GF-D8 (cell line): ENCODE data around the gene RSPO4.
A peak's percentile ranks its signal among the peaks of the same experiment; 100 is the strongest.
"Not testable (repeated sequence)": the region's sequence is repeated elsewhere in the genome, so short reads cannot be mapped to it uniquely, and the experiment has no call there.

Experiments used
- DNase-seq: peaks from one replicate; lab custom pipeline; 2025; lab: John Stamatoyannopoulos, UW

Gene RSPO4

DNA sequence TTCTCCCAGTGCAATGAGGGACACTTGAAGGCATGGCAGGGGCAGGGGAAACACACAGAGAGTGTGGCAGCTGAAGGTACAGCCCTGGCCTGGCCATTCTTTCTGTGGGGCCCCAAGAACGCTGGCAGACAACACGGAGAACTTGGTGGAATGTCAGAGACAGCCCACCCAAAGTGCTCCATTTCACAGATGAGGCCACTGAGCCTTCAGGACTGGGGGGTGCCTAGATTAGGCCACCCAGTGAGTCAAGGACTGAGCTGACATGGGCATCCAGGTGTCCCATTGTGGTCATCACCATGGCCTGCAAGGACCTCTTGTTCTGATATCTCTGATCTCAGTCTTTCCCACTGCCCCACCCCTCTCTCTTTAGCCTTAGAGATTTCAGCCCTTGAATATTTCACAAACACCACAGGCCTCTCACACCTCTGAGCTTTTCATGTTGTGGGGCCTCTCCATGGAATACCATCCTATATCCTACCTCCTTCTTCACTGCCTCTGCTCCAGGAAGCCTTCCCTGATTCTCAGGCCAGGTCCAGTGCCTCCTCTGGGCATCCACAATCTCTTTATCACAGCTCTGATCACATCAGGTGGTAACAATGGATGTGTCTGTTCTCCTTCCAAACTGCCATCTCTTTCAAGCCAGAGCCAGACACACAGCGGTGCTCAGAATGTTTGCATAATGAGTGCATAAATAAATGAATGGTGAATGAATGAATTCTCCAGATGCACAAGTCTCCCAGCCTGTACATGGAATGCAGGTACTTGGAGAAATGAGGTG lies 2.0 kb upstream of the RSPO4 start:
- no peak for DNase-seq

DNA sequence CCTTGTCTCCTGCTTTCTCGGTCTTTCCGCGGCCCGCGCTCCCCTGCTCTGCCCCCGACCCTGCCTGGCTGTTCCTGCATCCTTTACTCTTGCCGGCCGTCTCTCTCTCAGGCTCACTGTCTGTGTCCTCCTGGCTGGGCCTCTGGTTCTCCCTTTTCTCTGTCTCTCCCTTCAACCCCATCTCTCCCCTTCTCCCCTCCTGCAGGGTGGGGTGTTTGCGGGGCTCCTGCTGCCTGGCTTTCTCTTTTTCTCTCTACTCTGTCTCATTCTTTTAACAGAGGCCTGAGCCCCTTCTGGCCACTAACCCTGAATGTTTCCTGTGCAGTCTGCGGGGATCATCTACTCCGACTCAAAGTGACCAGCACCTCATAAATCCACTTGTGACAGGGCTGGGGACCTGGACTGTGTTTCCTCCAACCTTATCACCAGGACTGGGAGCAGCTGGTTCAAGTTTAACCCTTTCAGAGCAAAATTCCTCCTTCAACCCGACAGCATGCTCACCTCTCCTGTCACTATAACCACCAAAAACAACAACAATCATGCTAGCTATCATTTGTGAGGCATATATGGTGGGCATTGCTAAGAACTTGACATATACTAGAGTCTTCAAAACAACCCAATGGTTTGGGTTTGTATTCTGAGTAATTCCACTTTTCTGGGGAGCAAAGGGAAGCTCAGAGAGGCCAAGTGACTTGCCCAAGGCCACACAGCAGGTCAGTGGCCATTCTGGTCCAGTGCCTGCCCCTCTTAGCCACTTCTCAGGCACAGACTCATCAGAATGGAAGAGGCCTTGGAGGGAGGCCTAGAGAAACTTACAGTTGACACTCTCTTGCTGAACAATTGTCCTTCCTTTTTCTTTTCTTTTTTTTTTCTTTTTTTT lies 811 bp upstream of the RSPO4 start:
- no peak for DNase-seq

DNA sequence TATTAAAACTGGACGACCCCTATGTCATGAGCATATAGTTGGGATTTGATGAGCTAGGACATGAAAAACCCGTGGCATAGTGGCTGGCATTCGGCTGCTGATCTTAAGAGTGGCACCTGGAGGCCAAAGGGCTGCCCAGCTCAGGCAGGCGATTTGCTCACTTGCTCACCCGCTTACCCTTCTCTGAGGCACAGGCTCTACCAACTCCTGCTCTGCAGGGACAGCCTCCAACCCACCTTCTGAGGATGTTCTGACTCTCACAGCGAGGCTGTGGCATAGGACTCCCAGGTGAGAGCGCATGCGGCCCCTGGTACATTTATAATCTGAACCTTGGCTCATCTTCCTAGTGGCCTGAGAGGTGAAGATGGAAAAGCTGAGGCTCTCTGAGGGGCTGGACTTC lies 995 bp downstream of the RSPO4 start:
- no peak for DNase-seq

DNA sequence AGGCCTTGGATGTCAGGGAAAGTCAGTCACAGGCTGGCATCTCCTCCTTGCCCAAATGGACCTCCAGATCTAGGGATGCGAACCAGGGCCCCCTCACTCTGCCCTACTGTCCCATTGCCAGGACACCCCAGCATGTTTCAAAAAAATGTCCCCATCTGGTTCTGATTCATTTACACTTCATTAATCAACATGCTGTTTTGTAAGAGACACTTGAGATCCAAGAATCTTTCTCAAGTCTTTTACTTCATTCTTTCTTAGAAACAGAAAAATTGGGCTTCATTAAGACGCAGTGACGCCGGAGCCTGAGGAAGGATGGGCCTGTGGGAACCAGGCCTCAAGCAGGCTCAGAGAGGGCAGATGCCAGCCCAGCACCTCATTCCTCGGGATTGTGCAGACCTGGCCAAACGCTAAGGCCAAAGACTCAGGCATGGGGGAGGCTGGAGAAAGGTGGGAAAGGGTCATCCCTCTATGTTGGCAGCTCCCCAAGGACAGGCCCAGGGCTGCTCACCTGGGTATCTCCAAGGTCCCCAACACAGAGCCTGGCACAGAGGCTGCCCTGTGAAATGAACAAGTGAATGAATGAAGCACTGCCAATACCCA lies 3.8 kb downstream of the RSPO4 start:
- DNase-seq, result no peak

DNA sequence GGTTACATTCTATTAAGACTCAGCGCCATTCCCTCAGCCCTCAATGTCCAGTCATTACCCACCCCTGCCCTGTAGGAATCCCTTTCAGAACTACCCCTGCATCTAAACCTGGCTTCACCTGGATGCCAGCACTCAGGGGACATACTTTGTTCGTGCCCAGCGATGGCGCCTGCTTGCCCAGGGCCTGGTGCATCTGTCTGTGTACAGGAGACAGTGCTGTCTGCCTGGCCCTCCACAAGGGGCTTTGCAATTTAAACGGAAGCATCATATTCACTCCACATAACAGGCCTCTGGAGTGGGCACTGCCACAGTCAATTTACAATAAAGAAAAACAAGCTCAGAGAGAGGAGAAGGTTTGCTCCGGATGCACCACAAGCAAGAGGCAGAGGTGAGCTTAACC lies 4.6 kb downstream of the RSPO4 start:
- no peak for DNase-seq

DNA sequence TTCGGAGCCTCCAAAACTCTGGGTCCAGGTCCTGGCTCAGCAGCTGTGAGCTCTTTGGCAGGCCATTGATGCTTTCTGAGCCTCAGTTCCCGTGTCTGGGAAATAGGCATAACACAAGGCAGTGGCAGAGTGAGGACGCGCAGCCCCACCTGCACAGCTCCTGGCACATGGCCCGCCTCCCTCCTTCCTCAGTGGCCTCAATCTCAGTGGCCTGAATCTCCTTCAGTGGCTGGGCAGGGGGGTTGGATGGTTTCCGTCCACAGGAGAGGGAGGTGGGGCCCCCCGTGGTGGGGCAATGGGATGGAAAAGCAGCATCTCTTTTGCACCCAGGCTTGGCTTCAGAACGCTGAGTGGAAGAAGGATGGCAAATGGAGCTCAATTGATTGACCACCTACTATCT lies 5.1 kb downstream of the RSPO4 start:
- no peak for DNase-seq

DNA sequence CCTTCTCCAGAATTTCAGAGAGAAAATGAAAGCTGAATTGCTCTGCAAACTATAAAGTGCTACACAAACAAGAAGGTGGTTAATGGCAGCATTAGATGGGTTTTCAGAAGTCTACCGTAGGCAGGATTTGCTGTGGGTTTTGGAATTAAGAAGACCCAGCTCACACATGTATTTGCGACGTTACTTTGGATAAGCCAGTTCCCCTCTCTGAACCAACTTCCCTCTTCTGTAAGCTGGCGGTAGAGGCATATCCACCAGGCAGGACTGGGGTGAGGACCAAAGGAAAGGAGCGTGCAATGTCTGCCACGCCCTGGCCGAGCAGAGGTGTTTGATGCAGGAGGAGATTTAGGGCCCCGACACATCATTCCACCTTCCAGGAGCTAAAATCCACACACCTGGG lies 6.9 kb downstream of the RSPO4 start:
- no peak for DNase-seq

DNA sequence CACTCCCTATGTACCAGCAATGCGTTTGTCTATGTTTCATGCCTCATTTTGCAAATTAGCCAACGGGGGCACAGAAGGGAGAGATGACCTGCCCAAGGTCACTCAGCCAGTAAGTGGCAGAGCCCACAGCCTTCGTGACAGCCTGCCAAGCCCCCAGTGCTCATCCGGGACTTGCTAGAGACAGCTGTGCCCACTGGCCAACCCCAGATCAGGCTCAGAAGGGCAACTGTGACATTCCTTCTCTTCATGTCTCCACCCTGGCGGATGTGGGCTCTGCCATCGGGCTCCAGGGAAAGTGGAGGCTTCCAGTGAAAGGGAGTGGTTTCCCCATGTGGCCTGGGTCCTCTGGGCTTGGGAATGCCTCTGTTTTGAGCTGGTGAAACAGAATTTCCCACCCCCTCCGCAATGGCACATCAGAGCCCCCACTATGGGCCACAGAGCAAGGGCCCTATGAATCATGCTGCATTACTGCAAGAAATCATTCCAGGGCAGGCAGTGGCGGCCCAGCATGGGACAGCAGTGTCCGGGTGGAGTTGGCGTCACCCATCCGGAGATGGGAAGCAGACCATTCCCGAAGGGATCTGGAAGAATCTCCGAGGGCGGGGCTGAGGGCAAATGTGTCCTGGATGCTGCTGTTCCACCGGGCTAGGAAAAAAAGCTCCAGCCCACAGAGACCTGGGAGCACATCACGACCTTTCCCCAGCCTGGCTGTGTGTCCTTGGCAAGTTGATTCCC lies 9.1 kb downstream of the RSPO4 start:
- no peak for DNase-seq

DNA sequence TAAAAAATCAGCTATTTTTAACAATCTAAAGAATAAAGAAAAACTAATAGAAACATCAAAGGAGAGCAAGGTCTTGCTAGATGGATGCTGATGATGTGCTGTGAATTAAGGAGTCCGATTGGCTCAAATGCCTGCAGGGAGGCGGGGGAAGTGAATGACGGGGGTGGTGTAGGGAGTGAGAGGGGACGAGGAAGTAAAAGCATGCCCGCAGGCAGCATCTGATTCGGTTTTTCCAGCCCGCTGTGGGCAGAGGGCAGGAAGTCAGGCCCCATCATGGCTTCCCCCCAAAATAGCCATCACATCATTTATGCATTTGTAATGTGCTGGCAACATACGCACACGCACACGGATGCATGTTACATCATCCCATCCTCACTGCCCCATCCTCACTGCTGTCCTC lies 10.3 kb downstream of the RSPO4 start:
- no peak for DNase-seq

DNA sequence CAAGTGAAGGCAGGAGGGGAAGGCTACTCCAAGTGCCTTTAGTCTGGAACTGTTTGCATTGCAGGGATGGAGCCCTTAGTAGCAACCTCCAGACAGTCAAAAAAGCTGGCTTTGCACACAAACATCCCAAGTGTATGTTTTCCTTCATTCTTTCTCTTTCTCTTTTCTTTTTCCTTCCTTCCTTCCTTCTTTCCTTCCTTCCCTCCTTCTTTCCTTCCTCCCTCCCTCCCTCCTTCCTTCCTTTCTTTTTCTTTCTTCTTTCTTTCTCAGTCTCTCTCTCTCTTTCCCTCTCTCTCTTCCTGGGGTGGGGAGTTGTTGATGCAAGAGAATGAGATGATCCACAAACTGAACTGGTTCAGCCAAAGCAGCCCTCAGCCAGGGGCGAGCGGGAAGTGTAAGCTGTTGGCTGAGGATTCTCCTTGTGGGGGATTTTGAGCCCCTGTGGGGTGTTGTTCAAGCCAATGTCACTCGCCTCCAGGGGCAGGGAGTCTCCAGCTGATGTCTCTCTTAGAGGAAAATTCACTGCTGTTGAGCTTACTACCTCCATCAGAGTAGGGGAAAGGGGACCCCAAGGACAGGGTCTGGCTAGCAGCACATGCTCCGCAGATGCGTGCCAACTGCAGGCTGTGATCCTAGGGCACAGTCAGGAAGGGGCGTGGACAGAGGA lies 11.7 kb downstream of the RSPO4 start:
- DNase-seq, result no peak

DNA sequence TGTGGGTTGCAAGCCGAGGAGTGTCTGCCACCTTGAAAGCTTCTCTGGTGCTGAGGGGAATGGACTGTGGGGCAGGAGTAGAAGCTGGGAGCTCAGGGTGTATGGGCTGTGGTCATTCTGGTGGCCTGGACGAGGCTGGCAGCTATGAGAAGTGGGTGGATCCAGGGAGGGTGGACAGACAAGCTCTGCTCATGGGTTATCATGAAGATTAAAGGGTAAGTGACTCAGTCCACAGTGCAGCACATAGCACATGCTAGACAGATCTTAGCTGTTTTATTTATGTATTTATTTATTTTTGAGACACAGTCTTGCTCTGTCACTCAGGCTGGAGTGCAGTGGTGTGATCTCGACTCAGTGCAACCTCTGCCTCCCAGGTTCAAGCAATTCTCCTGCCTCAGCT lies 13.8 kb downstream of the RSPO4 start:
- DNase-seq, result no peak

DNA sequence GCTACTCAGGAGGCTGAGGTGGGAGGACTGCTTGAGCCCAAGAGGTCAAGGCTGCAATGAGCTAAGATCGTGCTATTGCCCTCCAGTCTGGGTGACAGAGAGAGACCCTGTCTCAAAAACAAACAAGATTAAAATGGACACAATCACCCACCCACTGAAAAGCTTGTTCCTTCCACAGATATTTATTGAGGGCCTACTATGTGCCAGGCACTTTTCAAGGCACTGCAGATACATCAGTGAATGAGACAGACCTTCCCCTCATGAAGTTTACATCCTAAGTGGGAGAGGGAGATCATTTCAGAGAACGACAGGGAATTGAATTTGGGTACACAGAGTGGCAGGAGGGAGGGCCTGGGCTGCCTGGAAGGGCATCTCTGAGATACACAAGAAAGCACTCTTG lies 14.4 kb downstream of the RSPO4 start:
- DNase-seq, result no peak

DNA sequence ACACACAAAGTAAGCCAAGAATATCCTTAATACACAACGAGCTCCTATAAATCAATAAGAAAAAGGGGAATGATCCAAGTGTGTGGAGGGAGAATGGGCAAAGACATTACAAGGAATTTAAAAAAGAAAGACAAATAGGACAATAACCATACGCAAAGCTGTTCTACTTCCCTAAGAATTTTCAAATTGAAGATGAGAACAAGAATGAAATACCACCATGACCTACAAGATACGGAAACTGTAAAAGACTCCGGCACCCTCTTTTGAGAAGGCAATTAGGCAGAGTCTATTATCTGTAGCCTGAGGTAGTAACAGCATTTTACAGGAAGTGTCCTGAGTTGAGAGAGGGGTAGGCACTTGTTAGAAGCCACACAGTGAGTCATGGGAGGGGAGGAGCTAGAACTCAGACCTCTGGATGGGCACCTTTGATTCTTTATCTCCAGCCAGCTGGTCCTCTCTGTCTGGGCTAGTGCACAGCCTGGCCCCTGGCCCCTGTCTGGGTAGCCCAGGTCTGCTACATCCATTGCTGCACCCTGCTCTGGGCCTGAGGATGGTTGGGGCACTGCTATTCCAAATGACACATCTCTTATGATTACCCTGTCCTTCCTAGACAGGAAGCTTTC lies 15.3 kb downstream of the RSPO4 start:
- DNase-seq, result no peak

DNA sequence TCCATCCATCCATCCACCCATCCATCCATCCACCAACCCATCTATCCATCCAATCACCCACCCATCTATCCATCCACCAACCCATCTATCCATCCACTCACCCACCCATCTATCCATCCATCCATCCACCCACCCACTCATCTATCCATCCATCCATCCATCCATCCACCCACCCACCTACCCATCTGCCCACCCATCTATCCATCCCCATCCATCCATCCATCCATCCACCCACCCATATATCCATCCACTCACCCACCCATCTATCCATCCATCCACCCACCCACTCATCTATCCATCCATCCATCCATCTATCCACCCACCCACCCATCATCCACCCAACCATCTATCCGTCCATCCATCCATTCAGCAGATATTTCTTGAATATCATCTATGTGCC lies 17.1 kb downstream of the RSPO4 start:
- DNase-seq, result not testable (repeated sequence)

DNA sequence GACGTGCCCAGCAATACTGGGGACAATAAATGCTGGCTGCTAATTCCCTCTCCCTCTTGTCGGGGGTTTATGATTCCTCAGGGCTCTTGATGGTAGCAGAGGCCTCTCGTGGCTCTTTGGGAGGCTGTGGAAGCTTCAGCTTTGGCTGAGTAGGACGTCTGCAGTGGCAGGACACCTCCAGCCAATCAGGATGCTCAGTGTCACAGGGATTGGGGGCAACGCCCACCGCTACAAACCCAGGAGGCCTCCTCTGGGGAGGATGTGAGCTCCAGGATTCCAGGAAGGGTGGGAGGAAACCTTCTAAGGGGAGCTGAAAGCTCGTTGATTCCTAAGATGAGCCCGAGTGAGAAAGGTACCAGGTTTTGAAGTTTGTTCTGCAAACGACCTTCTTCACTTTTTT lies 19.4 kb downstream of the RSPO4 start:
- no peak for DNase-seq

DNA sequence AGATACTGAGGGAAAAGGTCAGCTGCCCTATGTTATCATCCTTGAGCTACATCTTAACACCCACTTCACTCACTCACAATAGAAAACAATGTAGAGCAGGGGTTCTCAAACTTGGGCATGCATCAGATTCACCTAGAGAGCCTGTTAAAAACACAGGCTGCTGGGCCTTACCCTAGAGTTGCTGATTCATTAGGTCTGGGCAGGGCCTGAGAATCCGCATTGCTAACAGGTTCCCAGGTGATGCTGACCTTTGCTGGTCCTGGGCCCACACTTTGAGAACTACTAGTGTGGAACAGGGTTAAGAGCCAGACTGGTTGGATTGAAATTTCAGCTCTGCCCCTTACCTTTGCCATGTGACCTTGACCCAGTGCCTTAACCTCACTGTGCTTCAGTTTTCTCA lies 25.1 kb downstream of the RSPO4 start:
- DNase-seq, result no peak

DNA sequence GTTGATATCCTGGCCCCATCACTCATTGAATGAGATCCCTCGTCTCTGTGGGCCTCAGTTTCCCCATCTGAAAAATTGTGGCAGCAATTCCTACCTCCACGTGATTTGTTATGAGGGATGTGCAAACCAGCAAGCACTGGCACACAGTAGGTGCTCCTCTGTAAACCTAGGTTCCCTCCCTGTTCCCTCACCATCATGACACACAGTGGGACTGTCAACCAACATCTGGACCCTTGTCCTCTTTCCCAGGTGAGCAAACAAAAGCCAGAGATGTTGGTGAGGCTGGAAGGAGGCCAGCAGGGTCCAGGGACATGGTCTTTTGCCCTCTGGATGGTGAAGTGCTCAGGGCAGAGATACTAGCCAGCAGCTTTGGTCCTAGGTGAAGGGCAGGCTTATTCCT lies 26.1 kb downstream of the RSPO4 start:
- DNase-seq, result no peak

DNA sequence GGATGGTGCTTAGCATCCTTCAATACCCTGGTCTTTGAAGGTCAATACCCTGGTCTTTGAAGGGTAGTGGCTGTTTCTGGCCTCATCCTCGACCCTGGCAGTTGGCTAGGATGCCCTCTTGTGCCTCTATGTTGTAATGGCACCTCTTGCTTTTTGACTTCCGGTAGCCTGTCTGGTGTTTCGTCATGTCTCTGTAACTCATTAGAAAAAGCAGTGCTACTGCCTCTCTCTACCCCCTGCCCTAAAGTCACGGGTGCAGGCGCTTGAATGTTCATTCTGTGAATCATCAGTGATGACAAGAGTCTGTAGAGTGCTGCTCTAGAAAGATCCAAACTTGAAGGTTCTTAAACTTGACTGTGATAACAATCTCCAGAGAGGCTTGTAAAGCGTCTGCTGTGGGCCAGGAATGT lies 28.3 kb downstream of the RSPO4 start:
- DNase-seq, result peak; percentile 40

DNA sequence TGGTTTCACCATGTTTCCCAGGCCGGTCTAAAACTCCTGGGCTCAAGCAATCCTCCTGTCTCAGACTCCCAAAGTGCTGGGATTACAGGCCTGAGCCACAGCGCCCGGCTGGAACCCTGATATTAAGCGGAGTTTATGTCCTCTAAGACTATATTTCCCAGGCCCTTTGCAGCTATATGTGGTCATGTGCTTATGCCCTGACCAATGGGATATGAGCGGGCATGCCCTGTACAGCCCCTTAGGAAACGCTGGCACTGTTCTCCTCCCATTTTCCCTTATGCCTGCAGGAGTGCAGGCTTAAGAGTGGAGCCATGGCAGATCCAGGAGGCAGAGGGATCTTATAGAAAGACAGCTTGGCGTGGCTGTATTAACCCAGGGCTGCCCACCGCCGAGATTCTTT lies 29.9 kb downstream of the RSPO4 start:
- DNase-seq, result no peak

DNA sequence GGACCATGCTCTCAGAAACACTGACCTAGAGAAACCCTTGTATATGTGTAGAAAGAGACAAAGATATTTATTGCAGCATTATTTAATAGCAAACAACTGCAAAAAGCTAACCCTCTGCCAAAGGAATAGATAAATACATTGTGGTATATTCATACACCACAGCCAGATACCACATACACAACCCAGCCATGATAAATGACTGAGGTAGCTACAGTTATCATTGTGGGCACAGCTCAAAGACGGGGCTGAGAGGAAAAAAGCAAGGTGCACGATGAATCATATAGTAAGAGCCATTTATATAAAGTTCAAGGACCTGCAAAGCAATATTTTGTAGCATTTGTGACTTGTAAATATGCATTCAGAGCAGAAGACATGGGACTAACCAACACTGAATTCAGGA lies 30.8 kb downstream of the RSPO4 start:
- no peak for DNase-seq

DNA sequence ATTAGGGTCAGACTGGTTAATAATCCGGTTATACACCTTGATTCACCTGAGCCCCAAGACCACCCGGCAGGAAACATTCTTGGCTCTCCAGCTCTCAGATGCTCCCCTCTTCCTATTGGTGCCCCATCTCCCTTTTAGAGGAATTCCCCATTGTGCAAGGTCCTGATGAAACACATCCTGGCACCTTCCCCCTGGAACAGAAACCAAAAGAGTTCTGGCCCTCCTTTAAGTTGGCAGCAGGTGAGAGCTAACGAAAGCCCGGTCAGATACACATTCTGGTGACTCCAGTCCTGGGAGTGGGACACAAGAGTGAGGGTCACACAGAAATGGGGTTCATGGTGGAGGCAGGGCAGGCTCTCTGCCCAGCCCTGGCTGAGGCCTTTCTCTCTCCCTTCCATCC lies 32.2 kb downstream of the RSPO4 start:
- DNase-seq, result no peak
